Activated T-helper 2 cell treated with anti-CD3 and anti-CD28 coated beads, Interferon-gamma antibody, Interleukin-2, Interleukin-4, amounts not matched to agents 10 μg/mL and 5 μg/mL and 100 μg/mL, durations not matched to agents 14 hours and 24 hours and 36 hours (primary cell): ENCODE measurements around the gene DCP2. TPM values are rescaled to one million over a fixed set of nuclear protein-coding genes. Genes with fewer than 3 reads are reported as not detected.

ENCODE experiments used
- DNase-seq: peaks from one replicate; pipeline ENCODE4 v3.0.0; 2021; ENCODE audit warnings: low spot score
- H3K27ac Mint-ChIP-seq: one replicate; pipeline ENCODE4 v1.8.0; 2021; ENCODE audit warnings: mixed read lengths
- H3K27me3 Mint-ChIP-seq: one replicate; pipeline ENCODE4 v1.8.0; 2021; ENCODE audit warnings: low read depth, mixed read lengths
- H3K36me3 Mint-ChIP-seq: one replicate; pipeline ENCODE4 v1.8.0; 2021; ENCODE audit warnings: low read depth, mixed read lengths
- H3K4me1 Mint-ChIP-seq: one replicate; pipeline ENCODE4 v1.8.0; 2021; ENCODE audit warnings: low read depth, mixed read lengths
- H3K4me3 Mint-ChIP-seq: one replicate; pipeline ENCODE4 v1.8.0; 2021; ENCODE audit warnings: low read depth, mild to moderate bottlenecking, moderate library complexity, mixed read lengths
- H3K9me3 Mint-ChIP-seq: one replicate; pipeline ENCODE4 v1.8.0; 2021; ENCODE audit warnings: mixed read lengths
- intact Hi-C: fragments of 100-400 bp; cut with micrococcal nuclease; formaldehyde crosslinking; loops from one replicate; pipeline ENCODE4 v1.15.1; 2023
- total RNA-seq: library from RNA; stranded (reverse); gene quantifications from 2 replicates; pipeline ENCODE4 v1.2.3, GENCODE V29; 2022

Gene DCP2
- total RNA-seq, 1 donor from 2014 or later, result 84.1 TPM

DNA sequence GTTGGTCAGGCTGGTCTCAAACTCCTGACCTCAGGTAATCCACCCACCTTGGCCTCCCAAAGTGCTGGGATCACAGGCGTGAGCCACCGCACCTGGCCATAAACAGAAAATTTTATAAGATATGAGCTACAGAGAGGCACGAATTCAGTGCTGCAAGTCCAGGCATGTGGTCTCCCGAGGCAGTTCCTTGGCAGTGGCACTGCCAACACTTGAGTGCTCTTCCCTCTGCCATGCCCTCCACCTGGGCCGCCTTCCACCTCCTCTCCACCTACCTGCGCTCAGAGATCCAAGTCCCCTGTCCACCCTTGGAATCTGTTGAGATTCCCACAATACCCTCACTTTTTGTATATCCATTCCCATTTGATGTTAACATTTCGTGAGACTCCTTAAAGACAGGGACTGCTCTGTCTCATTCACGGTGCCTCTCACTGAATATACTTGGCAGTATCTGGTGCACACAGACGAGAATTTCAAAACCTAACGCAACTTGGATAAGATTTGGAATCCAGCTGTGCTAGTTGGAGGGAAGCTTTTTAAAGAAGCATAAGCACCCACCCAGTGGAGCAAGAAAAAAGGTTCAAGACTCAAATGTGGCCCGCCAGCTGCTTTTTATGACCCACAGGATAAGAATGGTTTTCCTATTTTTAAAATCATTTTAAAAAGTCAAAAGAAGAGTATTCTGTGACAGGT lies 68.3 kb downstream of the DCP2 start:
- Mint-ChIP-seq H3K4me3 (no peak overlapping the region), H3K36me3 (no peaks in the 10 kb centered on the region), H3K4me1 (peaks cover 4% of the 10 kb centered on the region), H3K9me3 (no peaks in the 10 kb centered on the region), H3K27me3 (peaks cover 1% of the 10 kb centered on the region), H3K27ac (no peak overlapping the region)
- no peak for DNase-seq
- intact Hi-C loops, result no loop called here

DNA sequence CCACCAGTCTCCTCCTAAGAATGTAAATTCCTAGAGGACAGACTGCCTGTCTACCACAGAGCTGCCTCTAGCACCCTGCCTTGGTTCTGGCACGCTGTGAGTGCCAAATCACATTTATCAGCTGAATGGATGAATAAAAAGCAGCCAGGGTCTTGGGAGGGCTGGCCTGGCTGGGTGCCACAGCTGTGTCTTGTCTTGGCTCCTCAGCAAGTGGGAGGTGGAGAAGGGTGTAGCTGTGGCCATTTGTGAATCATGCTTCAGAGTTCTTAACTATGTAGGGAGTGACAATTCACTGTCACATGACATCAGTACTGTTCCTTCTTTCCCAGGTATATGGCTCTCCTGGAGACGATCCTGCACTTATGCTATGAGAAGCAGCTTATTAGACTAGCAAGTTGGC lies 70.6 kb downstream of the DCP2 start:
- peaks cover 11% of the 10 kb centered on the region for H3K4me1 Mint-ChIP-seq
- no peak overlapping the region for H3K27ac Mint-ChIP-seq

GRCh38 chr5:113047733-113048652 lies 71.4 kb downstream of the DCP2 start:
- intact Hi-C loops, result no loop called here
- H3K9me3 Mint-ChIP-seq, result no peaks in the 10 kb centered on the region
- H3K4me1 Mint-ChIP-seq, result peaks cover 11% of the 10 kb centered on the region
- H3K27me3 Mint-ChIP-seq, result no peaks in the 10 kb centered on the region
- DNase-seq, result no peak
- no peaks in the 10 kb centered on the region for H3K36me3 Mint-ChIP-seq
- no peak overlapping the region for H3K27ac Mint-ChIP-seq
- no peak overlapping the region for H3K4me3 Mint-ChIP-seq

More for the DNA sequence above, 70.6 kb downstream of the DCP2 start:
- no peak for DNase-seq
- intact Hi-C loops, result no loop called here
- H3K4me3 Mint-ChIP-seq, result no peak overlapping the region
- no peaks in the 10 kb centered on the region for H3K9me3 Mint-ChIP-seq
- H3K27me3 Mint-ChIP-seq, result no peaks in the 10 kb centered on the region
- no peaks in the 10 kb centered on the region for H3K36me3 Mint-ChIP-seq

DNA sequence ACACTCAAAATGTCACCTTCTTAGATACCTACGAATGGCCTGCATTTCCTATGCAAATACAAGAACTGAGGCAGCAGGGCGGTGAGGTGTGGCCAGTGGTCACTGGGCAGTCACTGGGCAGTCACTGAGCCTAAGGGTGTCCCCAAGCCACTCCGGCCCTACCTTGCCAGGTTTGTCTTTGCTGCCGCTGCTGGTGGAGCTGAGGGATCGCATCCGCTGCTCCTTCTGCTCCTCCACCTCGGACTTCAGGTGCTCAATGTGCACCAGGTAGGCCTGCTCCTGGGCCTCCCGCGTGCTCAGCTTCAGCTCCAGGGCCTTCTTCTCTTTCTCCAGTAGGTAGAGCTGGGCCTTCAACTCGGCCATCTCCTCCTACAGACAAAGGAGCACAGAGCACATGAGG lies 72.3 kb downstream of the DCP2 start:
- Mint-ChIP-seq H3K27me3 (no peaks in the 10 kb centered on the region), H3K9me3 (no peaks in the 10 kb centered on the region), H3K36me3 (no peaks in the 10 kb centered on the region), H3K4me3 (no peak overlapping the region), H3K4me1 (peaks cover 11% of the 10 kb centered on the region), H3K27ac (no peak overlapping the region)
- intact Hi-C loops, result no loop called here
- no peak for DNase-seq

GRCh38 chr5:113050721-113051382 lies 74.3 kb downstream of the DCP2 start:
- Mint-ChIP-seq H3K4me3 (no peak overlapping the region), H3K36me3 (no peaks in the 10 kb centered on the region), H3K27ac (peak overlapping the region; percentile 42), H3K27me3 (no peaks in the 10 kb centered on the region), H3K4me1 (peaks cover 11% of the 10 kb centered on the region), H3K9me3 (no peaks in the 10 kb centered on the region)
- DNase-seq, result no peak
- intact Hi-C loops, result loop anchor here (2.0 kb wide), 1 partner anchor 28 kb away; no protein-coding TSS in a partner anchor

DNA sequence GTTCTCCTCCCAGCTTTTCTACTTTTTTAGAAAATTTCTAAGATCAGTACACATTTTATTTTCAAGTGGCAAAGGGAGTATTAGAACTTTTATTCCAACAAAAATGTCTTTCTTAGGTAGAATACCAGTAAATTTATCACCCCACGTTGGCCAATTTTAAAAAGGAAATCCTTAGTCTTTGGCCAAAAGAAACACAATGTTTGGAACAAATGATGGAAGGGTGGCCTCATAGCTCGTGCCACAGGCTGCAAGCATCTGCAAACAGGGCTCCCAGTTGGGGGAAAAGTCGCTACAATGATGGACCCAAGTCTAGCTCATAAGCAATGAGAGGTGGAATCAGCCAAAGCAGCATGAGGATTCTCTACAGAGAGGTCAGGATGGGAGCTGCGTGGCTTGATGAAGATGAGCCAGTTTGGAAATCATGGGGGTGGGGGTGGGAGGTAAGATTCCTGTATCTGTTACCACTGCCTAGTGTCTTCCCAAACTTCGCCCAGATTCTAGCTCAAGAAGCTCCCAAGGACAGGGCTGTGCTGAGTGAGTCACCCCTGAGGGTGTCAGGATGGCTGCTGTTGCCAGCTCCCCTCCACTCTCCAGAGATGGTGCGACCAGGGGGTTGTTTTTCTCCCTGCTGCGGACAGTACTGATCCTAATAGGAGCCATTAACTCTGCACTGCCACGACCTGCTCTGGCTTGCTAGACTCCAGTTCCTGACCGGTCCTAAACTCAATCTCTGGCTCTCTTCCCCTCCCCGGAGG lies 75.6 kb downstream of the DCP2 start:
- H3K4me1 Mint-ChIP-seq, result peaks cover 11% of the 10 kb centered on the region
- intact Hi-C loops, result no loop called here
- H3K27ac Mint-ChIP-seq, result no peak overlapping the region
- no peak for DNase-seq
- H3K36me3 Mint-ChIP-seq, result no peaks in the 10 kb centered on the region
- no peak overlapping the region for H3K4me3 Mint-ChIP-seq
- H3K27me3 Mint-ChIP-seq, result peaks cover under 1% of the 10 kb centered on the region
- no peaks in the 10 kb centered on the region for H3K9me3 Mint-ChIP-seq

GRCh38 chr5:113053511-113053995 lies 77.0 kb downstream of the DCP2 start:
- Mint-ChIP-seq H3K36me3 (no peaks in the 10 kb centered on the region), H3K4me3 (no peak overlapping the region), H3K9me3 (no peaks in the 10 kb centered on the region), H3K27me3 (peaks cover 2% of the 10 kb centered on the region), H3K27ac (no peak overlapping the region), H3K4me1 (peaks cover 11% of the 10 kb centered on the region)
- intact Hi-C loops, result no loop called here
- no peak for DNase-seq

- Mint-ChIP-seq H3K27me3 (peaks cover 2% of the 10 kb centered on the region), H3K9me3 (no peaks in the 10 kb centered on the region), H3K4me3 (no peak overlapping the region), H3K4me1 (peaks cover 16% of the 10 kb centered on the region), H3K36me3 (no peaks in the 10 kb centered on the region), H3K27ac (no peak overlapping the region)
- DNase-seq, result no peak
- intact Hi-C loops, result no loop called here
Measured at GRCh38 chr5:113054899-113055298, 78.3 kb downstream of the DCP2 start.

GRCh38 chr5:113056988-113057387 lies 80.4 kb downstream of the DCP2 start:
- intact Hi-C loops, result no loop called here
- Mint-ChIP-seq H3K4me3 (no peak overlapping the region), H3K9me3 (no peaks in the 10 kb centered on the region), H3K27ac (no peak overlapping the region), H3K27me3 (peaks cover 2% of the 10 kb centered on the region), H3K4me1 (peaks cover 15% of the 10 kb centered on the region), H3K36me3 (no peaks in the 10 kb centered on the region)
- no peak for DNase-seq

DNA sequence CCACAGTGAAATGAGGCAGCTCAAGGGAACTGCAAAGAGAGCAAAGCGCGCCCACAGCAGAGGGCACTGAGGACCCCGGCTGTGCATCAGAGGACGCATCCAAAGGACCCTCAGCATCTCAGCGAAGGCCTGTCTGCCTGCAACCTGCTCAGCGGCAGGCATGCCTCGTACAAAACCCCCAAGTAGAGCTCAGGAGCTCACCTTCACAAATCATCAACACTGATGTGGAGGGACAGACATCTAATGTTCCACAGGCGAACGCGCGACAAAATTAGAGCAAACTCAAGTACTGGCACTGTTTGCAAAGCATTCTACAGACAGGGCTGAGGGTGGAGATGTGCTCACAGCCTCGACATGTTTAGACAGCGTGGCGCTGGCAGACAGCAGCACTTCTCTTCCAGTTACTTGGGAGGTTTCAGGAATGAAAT lies 81.0 kb downstream of the DCP2 start:
- H3K4me3 Mint-ChIP-seq, result no peak overlapping the region
- H3K36me3 Mint-ChIP-seq, result no peaks in the 10 kb centered on the region
- H3K9me3 Mint-ChIP-seq, result no peaks in the 10 kb centered on the region
- no peak overlapping the region for H3K27ac Mint-ChIP-seq
- DNase-seq, result no peak
- intact Hi-C loops, result no loop called here
- peaks cover 2% of the 10 kb centered on the region for H3K27me3 Mint-ChIP-seq
- peaks cover 21% of the 10 kb centered on the region for H3K4me1 Mint-ChIP-seq

DNA sequence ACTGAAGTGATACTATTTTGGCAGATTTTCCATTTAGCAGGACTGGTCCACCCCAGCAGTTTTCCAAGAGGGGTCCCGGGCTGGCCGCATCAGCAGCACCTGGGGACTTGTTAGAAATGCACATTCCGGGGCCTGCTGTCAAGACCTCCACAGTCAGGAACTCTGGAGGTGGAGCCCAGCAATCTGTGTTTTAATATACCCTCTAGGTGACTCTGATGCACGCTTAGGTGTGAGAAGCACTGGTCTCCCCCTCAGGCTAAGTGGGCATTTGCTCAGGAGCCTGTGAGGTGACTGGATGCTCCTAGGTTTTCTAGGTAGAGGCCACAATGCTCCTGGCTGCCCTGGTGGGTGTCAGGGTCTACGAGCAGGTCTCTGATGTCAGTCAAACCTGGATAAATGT lies 81.7 kb downstream of the DCP2 start:
- H3K4me1 Mint-ChIP-seq, result peaks cover 28% of the 10 kb centered on the region
- H3K27ac Mint-ChIP-seq, result no peak overlapping the region
- H3K9me3 Mint-ChIP-seq, result no peaks in the 10 kb centered on the region
- peaks cover 2% of the 10 kb centered on the region for H3K36me3 Mint-ChIP-seq
- no peak for DNase-seq
- intact Hi-C loops, result no loop called here
- H3K27me3 Mint-ChIP-seq, result peaks cover 2% of the 10 kb centered on the region
- H3K4me3 Mint-ChIP-seq, result no peak overlapping the region

GRCh38 chr5:113058706-113059226 lies 82.2 kb downstream of the DCP2 start:
- intact Hi-C loops, result no loop called here
- Mint-ChIP-seq H3K27ac (no peak overlapping the region), H3K36me3 (peaks cover 6% of the 10 kb centered on the region), H3K9me3 (no peaks in the 10 kb centered on the region), H3K4me3 (no peak overlapping the region), H3K27me3 (peaks cover 2% of the 10 kb centered on the region), H3K4me1 (peaks cover 33% of the 10 kb centered on the region)
- no peak for DNase-seq
